GM18951 (cell line): ENCODE data around the gene BRD9.

ENCODE experiments used
- POLR2A ChIP-seq: IDR thresholded peaks from 4 replicates; pipeline ENCODE4 v1.6.1; 2011; ENCODE audit warnings: mild to moderate bottlenecking; ENCODE audit not compliant: insufficient read length, insufficient read depth; ENCODE audit errors: extremely low read depth
- in situ Hi-C: fragments of 300-500 bp; cut with MboI; formaldehyde crosslinking; loops from one replicate; pipeline ENCODE4 v1.12.0; 2022; ENCODE audit warnings: low sequenced_read_pairs, mixed read lengths, inconsistent platforms; ENCODE audit not compliant: unreplicated experiment

Gene BRD9

DNA sequence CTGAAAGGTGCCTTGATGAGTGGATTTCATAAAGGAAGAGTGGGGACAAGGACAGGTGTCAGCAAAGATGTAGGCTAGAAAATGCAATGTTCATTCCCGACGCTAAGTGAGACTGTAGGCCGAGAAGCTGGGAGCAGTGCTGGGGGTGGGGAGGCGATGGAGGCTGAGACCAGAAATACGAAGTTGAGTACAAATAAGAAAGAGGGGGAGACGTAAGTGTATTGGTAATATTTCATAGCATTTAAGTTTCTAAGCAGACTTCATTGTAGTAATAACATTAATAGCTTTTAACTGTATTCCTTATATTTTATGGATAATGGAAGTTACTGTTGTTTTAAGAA lies 11.1 kb upstream of the BRD9 start:
- in situ Hi-C loops = no loop called here
- TF ChIP-seq POLR2A = no peak

DNA sequence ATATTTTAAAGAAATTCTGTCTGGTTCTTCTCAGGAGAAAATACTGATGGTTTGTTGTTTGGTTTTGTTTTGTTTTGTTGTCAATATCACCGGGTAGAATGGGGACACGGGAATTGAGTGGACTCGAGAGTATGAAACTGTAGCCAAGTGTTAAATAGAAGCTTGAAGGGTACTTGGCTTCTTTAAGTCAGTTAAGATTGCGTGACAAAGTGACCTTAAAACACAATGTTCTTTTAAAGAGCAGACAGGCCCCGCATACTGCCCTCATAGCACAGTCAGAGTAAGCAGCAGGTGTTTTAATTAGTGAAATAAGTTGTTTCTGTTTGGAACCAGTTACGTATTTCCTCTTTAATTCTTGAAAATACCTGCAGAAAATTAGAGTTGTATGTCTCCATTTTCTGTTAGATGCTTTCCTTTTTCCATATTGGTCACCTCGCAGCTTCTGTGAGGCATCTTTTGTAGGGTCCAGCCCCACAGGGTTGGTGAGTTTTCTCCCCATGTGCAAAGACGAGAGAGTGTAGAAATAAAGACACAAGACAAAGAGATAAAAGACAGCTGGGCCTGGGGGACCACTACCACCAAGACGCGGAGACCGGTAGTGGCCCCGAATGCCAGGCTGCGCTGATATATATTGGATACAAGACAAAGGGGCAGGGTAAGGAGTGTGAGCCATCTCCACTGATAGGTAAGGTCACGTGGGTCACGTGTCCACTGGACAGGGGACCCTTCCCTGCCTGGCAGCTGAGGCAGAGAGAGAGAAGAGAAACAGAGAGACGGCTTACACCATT lies 9.7 kb upstream of the BRD9 start:
- TF ChIP-seq POLR2A = no peak
- in situ Hi-C loops = no loop called here

DNA sequence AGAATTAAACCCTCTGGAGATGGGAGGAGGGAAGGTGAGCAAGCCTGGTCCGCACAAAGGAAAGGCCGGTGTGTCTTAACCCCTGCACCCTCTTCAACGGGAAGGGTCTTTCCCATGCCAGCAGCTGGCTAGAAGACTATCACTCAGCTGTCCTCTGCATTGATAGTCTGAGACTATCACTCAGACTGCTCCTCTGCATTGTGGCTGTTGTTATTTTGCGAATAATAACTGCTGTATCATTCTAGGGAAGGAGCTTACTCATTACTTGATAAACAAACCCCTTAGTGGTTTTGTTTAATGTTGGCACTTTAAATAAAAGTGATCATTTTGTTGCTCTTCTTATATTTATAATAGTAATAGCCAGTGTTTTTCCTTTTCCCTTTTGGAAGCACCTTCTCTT lies 8.2 kb upstream of the BRD9 start:
- TF ChIP-seq POLR2A = no peak
- in situ Hi-C loops = no loop called here

DNA sequence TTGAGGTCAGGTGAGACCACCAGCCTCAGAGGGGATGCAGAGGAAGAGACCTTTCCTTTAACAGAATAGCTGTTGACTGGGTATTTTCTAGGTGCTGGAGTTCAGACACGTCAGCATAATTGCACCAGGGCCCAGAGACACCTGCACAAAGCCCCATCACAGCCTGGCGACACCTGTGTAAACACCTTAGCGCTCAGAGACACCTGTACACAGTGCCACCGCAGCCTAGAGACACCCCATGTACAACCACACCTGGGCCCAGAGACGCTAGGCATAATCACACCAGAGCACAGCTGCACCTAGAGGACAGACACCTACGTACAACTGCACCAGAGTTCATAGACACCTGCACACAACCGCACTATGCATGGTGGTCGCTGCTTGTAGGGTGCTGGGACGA lies 1.1 kb upstream of the BRD9 start:
- in situ Hi-C loops = no loop called here
- no peak for TF ChIP-seq POLR2A

DNA sequence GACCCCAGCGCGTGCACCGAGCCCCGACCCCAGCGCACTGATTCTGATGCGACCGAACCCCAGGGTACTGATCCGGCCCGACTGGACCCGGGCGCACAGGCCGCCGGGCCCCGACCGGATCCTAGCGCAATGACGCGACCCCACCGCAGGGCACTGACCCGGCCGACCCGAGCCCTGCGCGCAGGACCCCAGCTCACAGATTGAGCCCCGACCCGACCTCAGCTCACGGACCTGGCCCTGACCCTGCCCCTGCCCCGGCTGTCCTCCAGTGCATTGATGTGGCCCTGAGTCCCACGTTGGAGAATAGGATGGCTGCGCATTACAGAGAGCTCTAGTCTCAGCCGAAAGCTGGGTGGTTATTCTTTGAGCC lies 521 bp upstream of the BRD9 start:
- TF ChIP-seq POLR2A = no peak
- in situ Hi-C loops = no loop called here

DNA sequence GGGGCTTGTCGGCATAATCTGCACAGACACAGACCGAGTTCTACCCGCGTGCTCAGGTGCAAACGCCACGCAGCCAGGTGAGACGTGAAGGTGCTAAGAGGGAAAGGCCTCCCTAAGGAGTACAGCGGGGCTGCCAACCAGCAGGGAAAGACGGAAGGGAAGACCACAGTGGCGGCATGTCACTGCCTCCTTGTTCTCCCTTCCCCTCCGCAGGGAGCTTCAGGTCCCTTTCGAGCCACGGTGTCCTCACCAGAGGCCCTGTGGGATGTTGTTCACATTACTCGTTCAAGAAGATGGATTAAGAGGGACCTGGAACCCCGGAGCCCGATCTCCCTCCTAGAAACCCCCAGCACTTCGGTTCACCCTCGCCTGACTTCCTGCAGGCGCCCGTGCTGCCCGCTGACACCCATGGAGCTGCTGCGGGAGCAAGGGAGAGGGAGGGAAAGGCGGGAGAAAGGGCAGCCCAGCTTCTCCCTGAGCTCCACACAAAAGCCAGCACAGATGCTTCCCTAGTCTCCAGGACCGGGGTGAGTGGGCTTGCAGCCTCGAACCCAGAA lies 686 bp downstream of the BRD9 start:
- in situ Hi-C loops = no loop called here
- no peak for TF ChIP-seq POLR2A

DNA sequence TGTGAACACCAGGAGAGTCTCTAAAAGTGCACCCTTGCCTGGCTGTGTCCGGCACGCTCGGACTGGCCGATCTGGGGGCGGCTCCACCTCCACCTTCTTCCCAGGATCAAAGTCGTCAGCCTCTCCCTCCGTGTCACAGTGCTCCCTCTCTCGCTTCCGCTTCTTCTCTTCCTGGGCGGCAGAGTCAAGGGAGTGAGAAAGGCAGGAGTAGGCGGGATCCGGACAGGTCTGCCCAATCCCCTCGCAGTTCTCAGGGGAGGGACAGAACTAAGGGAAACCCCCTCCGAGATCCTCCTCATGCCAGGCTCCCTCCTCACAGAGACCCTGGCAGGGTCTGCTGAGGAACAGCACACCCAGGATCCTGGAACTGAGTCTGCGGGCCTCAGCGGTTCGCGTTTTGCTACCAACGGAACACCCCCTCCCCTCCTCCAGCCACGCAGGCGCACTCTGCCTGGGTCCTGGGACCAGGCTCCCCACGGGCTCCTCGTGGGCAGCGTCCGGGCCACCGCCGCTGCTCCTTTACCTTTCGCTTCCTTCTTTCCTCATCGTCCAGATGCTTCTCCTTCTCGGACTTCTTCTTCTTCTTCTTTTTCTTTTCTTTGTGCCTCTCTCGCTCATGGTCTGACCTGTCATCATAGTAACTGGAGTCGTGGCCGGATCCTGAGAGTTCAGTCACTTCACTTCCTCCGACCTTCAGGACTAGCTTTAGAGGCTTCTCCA lies 1.3 kb downstream of the BRD9 start:
- TF ChIP-seq POLR2A = no peak
- in situ Hi-C loops = no loop called here

DNA sequence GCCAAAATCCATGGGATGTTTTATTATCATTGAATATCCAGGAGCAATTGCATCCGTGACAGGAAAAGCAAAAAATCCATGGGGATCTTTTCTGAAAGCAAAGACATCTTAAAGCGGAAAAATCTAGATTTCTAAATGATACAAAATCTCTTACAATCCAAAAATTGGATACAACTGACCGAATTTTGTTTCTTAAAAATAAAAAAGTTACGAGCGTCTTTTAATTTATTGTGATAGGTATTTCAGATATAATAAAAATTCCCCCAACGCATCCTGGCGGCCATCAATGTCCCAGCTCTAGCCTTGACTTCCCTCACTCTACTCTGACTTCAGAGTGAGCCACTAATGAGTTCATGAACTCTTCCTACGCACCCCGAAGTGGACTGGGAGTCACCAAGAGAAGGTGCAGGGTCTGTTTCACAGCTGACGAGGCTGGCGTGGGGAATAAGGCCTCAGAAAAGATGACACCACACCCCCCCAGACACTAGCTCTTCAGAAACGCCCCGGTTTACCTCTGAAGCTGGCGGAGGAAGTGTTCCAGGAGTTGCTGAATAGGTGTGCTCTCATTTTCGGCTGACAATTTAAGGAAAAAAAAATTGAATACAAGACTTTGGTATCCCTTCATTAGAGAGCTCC lies 3.4 kb downstream of the BRD9 start:
- in situ Hi-C loops = no loop called here
- no peak for TF ChIP-seq POLR2A

DNA sequence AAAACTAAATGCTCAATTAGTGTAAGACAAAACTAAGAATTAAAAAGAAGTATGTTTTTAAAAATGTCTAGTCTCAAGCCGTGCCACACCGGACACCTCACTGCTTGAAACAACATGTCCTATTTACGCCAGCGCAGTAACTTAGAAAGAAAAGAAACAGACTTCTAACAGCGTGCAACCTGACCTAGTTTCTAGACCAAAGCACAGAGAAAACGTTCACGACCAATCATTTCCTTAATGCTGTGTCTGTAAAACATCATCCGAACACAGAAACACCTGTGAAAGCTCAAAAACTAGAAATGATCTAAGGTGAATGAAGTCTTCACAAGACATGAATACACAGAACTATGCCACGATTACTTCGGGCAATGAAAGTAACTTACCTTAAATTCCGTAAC lies 4.0 kb downstream of the BRD9 start:
- in situ Hi-C loops = no loop called here
- no peak for TF ChIP-seq POLR2A

DNA sequence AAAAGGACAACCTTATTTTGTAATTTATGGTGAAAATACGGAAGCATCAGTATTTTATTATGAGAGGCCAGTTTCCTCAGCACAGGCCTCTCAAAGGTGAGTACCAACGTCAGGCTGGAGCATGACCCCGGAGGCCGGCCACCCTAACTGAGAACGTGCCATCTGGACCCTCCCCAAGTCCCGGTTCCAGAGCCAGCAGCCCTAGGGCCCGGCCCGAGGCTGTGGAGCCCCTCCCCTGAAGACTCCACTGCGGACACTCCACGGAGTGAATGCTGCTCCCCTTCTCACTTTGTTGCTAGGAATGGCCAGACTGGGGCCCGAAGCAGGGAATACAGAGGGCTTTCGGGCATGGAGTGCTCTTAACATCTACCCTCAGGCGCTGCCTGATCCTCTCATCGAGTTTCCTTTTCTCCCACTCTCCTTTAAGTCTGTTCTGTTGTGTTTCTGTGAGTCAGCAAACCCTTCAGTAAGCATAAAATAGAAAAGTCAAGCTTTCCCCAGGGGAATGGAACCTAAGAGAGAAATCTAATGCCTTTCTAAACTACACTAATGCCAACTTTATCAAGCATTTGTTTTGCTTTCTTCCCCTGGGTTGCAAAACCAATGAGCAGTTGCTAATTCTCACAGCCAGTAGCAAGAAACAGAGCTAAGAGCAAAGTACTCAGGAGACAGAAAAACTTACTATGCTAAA lies 4.5 kb downstream of the BRD9 start:
- in situ Hi-C loops = no loop called here
- TF ChIP-seq POLR2A = no peak

DNA sequence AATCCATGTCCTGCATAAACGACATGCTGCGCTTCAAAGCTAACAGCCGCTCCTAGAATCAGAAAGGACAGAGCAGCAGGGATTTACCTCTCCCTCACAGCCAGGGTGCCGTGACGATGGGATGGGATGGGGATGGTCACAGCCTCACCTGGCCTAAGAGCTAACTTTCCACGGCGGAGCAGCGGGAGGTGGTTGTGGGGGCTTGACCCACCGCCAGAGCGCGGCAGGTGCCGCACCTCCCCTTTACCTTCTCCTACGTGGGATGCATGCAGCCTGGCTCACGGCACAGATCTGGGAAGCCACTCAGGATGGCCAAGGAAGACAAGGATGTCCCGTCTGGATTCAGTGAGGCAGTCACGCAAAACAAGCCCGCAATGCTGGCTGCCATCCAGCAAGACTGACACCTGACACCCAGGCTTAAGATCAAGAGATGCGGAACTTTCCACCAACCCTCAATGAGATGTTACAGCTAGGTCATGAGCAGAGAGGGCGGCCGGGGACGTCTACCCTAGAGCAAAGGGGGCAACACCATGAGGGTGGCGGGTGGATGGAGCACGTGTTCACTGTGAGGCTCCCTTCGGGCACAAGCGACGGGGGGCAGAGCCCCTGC lies 5.8 kb downstream of the BRD9 start:
- no peak for TF ChIP-seq POLR2A
- in situ Hi-C loops = no loop called here

DNA sequence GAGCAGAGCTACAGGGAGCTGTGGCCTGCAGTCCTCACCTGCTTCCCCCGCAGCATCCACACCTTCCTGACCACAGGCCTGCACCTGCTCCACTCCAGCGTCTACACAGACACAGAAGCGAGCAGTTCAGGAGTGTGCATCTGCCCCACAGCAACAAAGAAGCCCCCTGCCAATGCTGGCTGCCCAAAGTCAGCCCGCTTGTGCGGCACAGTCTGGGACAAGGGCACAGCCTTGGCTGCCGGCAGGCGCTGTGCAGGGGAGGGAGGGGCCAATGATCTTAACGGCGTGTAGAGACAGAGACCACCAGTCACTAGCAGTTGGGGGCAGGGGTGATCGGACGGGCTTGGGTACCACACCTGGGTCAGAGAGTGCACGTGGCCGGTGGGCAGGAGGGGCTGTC lies 6.6 kb downstream of the BRD9 start:
- in situ Hi-C loops = no loop called here
- TF ChIP-seq POLR2A = no peak

DNA sequence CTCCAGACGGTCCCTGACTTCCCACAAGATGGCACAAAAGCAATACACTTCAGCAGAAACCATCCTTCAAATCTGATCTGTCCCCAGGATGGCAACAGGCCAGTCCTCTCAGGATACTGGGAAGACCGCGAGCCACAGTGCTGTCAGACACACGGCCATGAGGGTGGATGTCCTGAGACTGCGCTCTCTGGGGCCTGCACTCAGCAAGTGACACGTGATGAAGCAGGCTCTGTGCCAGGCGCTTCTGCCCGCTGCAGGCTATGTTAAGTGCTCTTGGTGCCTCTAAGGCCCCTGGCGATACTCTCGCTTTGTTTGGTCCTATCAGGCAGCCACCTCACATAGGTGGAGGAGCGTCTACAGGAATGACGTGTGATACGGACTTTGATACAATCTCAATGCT lies 7.1 kb downstream of the BRD9 start:
- no peak for TF ChIP-seq POLR2A
- in situ Hi-C loops = no loop called here
